HCT116 (cell line): Measurements from ENCODE around the gene RLBP1.

Experiments
- EZH2phosphoT487 ChIP-seq: fragments of 200-600 bp; IDR thresholded peaks from 2 replicates; pipeline ENCODE4 v1.6.1; 2018; ENCODE audit warnings: antibody characterized with exemption, borderline replicate concordance
- POLR2AphosphoS5 ChIP-seq: IDR thresholded peaks from 2 replicates; pipeline ENCODE4 v1.6.1; 2011; ENCODE audit warnings: mild to moderate bottlenecking, low read depth, low read length, moderate library complexity
- YY1 ChIP-seq: IDR thresholded peaks from 2 replicates; pipeline ENCODE4 v1.6.1; 2011; ENCODE audit warnings: low read length, low read depth, moderate library complexity, mild to moderate bottlenecking; ENCODE audit not compliant: insufficient replicate concordance; ENCODE audit errors: extremely low read depth
- TF ChIP-seq, protein P1 (sequence below), 3 experiments: fragments of 200-600 bp in 1 of 3; sonication (generic) in 1 of 3; IDR thresholded peaks in 2 of 3; conservative IDR thresholded peaks in 1 of 3; 2 replicates each; pipeline ENCODE4 v1.5.1; 2012 to 2017; ENCODE audit warnings: low read depth in 2 of 3, low read length in 2 of 3, antibody characterized with exemption in 1 of 3, borderline replicate concordance in 1 of 3, control low read depth in 1 of 3, mild to moderate bottlenecking in 1 of 3, mixed read lengths in 1 of 3, mixed run types in 1 of 3, moderate library complexity in 1 of 3; ENCODE audit not compliant: insufficient read depth in 1 of 3

DNA sequence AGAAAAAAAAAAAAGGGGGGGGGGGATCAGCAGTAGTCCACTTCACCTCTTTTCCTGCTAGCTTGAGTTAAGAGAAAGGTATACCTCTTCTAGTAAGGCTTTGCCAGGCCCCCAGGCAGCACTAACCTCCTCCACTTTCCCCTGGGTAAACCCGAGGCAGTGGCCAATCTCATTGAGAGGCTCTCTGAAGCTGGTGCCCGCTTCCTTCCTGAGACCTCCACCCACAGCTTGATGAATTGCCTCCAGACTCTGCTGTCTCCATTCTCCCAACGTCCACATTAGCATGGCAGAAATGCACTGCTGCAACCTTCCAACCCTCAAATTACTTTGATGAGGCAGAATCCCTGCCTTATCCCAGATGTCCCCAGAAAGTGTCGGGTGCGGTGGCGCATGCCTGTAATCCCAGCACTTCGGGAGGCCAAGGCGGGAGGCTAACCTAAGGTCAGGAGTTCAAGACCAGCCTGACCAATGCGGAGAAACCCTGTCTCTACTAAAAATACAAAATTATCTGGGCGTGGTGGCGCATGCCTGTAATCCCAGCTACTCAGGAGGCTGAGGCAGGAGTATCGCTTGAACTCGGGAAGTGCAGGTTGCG, 15.3 kb downstream of the RLBP1 start:
- no peak for TF ChIP-seq EZH2phosphoT487
- no peak for TF ChIP-seq POLR2AphosphoS5
- TF ChIP-seq, protein P1, sequence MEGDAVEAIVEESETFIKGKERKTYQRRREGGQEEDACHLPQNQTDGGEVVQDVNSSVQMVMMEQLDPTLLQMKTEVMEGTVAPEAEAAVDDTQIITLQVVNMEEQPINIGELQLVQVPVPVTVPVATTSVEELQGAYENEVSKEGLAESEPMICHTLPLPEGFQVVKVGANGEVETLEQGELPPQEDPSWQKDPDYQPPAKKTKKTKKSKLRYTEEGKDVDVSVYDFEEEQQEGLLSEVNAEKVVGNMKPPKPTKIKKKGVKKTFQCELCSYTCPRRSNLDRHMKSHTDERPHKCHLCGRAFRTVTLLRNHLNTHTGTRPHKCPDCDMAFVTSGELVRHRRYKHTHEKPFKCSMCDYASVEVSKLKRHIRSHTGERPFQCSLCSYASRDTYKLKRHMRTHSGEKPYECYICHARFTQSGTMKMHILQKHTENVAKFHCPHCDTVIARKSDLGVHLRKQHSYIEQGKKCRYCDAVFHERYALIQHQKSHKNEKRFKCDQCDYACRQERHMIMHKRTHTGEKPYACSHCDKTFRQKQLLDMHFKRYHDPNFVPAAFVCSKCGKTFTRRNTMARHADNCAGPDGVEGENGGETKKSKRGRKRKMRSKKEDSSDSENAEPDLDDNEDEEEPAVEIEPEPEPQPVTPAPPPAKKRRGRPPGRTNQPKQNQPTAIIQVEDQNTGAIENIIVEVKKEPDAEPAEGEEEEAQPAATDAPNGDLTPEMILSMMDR (IDR thresholded peaks at IDR 0.05 in 2 of 3, conservative IDR thresholded peaks at IDR 0.05 in 1 of 3; ENCODE audit: borderline replicate concordance in 1 of 3, insufficient read depth in 1 of 3, low read depth in 2 of 3, low read length in 2 of 3) = no peak
- TF ChIP-seq YY1 = no peak
